SIG-M5 treated with dmso at 0.1 percent for 504 hours (cell line): ENCODE data around the gene PTH1R.

ENCODE experiments used
- DNase-seq: peaks from one replicate; lab custom pipeline; 2025; ENCODE audit not compliant: unreplicated experiment; lab: John Stamatoyannopoulos, UW

PTH1R gene

GRCh38 chr3:46863261-46863782 is 14.2 kb upstream of the PTH1R start, which contains the start of gene MYL3:
Gene MYL3, minus strand, starts transcription at chr3:46863444. Its CDS starts 54 bp downstream, at chr3:46863390.
- no peak for DNase-seq

- no peak for DNase-seq
Observed at GRCh38 chr3:46864061-46864881, 13.2 kb upstream of the PTH1R start.

GRCh38 chr3:46865031-46865507 is 12.5 kb upstream of the PTH1R start:
- DNase-seq: peak; percentile 61

GRCh38 chr3:46865546-46865945 is 12.0 kb upstream of the PTH1R start:
- no peak for DNase-seq

GRCh38 chr3:46866032-46866595 is 11.4 kb upstream of the PTH1R start:
- no peak for DNase-seq

GRCh38 chr3:46866720-46867549 is 10.6 kb upstream of the PTH1R start:
- peak; percentile 33 for DNase-seq

GRCh38 chr3:46867550-46867898 is 10.0 kb upstream of the PTH1R start:
- DNase-seq: no peak

- DNase-seq: no peak
Observed at GRCh38 chr3:46868287-46868686, 9.2 kb upstream of the PTH1R start.

- DNase-seq: no peak
Observed at GRCh38 chr3:46868948-46869347, 8.6 kb upstream of the PTH1R start.

GRCh38 chr3:46869440-46869839 is 8.1 kb upstream of the PTH1R start:
- DNase-seq: no peak

GRCh38 chr3:46870651-46871050 is 6.9 kb upstream of the PTH1R start:
- no peak for DNase-seq

GRCh38 chr3:46871222-46871621 is 6.3 kb upstream of the PTH1R start:
- no peak for DNase-seq

GRCh38 chr3:46873521-46873920 is 4.0 kb upstream of the PTH1R start:
- no peak for DNase-seq

- DNase-seq: no peak
Observed at GRCh38 chr3:46874430-46874829, 3.1 kb upstream of the PTH1R start.

- DNase-seq: no peak
Observed at GRCh38 chr3:46875560-46875959, 2.0 kb upstream of the PTH1R start.

- DNase-seq: no peak
Observed at GRCh38 chr3:46876313-46877300, 914 bp upstream of the PTH1R start.

- no peak for DNase-seq
Observed at GRCh38 chr3:46878781-46879436, 1.4 kb downstream of the PTH1R start.

GRCh38 chr3:46880884-46881595 is 3.5 kb downstream of the PTH1R start:
- no peak for DNase-seq
